ENCODE results near the gene RNF183.

- no peak for TF ChIP-seq POLR2A (IDR thresholded peaks at IDR 0.05)
- TF ChIP-seq CTCF (IDR thresholded peaks at IDR 0.05), result no peak
These were observed 3.4 kb upstream of the RNF183 start for GRCh38 chr9:113306566-113306965.

Measured in breast epithelium (tissue), 3 donors.